CD8-positive, alpha-beta memory T cell (primary cell): Measurements from ENCODE around the gene MSMP. TPM values are rescaled to one million over a fixed set of nuclear protein-coding genes. Genes with fewer than 3 reads are reported as not detected.

Experiments used
- CTCF ChIA-PET: fragments of 350-600 bp; sonication (Branson Sonifier 250); formaldehyde crosslinking; loops from one replicate; lab custom pipeline; 2021; ENCODE audit warnings: antibody characterized with exemption; lab: Charles Lee
- POLR2A ChIA-PET: fragments of 350-600 bp; sonication (Branson Sonifier 250); formaldehyde crosslinking; loops from one replicate; lab custom pipeline; 2021; ENCODE audit warnings: antibody characterized with exemption; lab: Charles Lee
- DNase-seq, 5 donors: peaks; one replicate each; pipeline versions ENCODE4 v3.0.0 to v3.0.0-alpha.2; 2020 to 2022; ENCODE audit warnings: mixed read lengths in 1 of 5
- H3K27ac ChIP-seq: one replicate; pipeline ENCODE4 v1.7.0; 2013; ENCODE audit warnings: low read depth, mild to moderate bottlenecking, low read length, moderate library complexity
- H3K27me3 ChIP-seq: 2 replicates; pipeline ENCODE4 v1.7.0; 2013; ENCODE audit warnings: low read length, mild to moderate bottlenecking; ENCODE audit not compliant: insufficient read depth, poor library complexity, severe bottlenecking
- H3K36me3 ChIP-seq: 2 replicates; pipeline ENCODE4 v1.7.0; 2013; ENCODE audit warnings: mild to moderate bottlenecking, low read length, moderate library complexity; ENCODE audit not compliant: insufficient read depth
- H3K4me1 ChIP-seq: 2 replicates; pipeline ENCODE4 v1.7.0; 2013; ENCODE audit warnings: mild to moderate bottlenecking, low read length, moderate library complexity; ENCODE audit not compliant: insufficient read depth
- H3K4me3 ChIP-seq: 2 replicates; pipeline ENCODE4 v1.7.0; 2013; ENCODE audit warnings: mild to moderate bottlenecking, low read length
- H3K9me3 ChIP-seq: 2 replicates; pipeline ENCODE4 v1.7.0; 2013; ENCODE audit warnings: mild to moderate bottlenecking, low read length
- H3K27ac Mint-ChIP-seq, 8 donors: one replicate each; pipeline ENCODE4 v1.8.0; 2020 to 2021; ENCODE audit warnings: mixed read lengths in 8 of 8, mild to moderate bottlenecking in 6 of 8, inconsistent platforms in 3 of 8, moderate library complexity in 3 of 8
- H3K27me3 Mint-ChIP-seq, 2 donors: one replicate each; pipeline ENCODE4 v1.8.0; 2020 to 2021; ENCODE audit warnings: mixed read lengths in 2 of 2, mild to moderate bottlenecking in 1 of 2, moderate library complexity in 1 of 2
- H3K36me3 Mint-ChIP-seq, 3 donors: one replicate each; pipeline ENCODE4 v1.8.0; 2020 to 2021; ENCODE audit warnings: mixed read lengths in 3 of 3, inconsistent platforms in 1 of 3, mild to moderate bottlenecking in 1 of 3
- H3K4me1 Mint-ChIP-seq, 3 donors: one replicate each; pipeline ENCODE4 v1.8.0; 2020 to 2021; ENCODE audit warnings: mixed read lengths in 3 of 3, inconsistent platforms in 1 of 3, mild to moderate bottlenecking in 1 of 3
- H3K4me3 Mint-ChIP-seq, 7 donors: one replicate each; pipeline ENCODE4 v1.8.0; 2020 to 2021; ENCODE audit warnings: mixed read lengths in 7 of 7, mild to moderate bottlenecking in 6 of 7, moderate library complexity in 4 of 7, inconsistent platforms in 2 of 7
- H3K9me3 Mint-ChIP-seq, 5 donors: one replicate each; pipeline ENCODE4 v1.8.0; 2020 to 2022; ENCODE audit warnings: mixed read lengths in 5 of 5, mild to moderate bottlenecking in 3 of 5, moderate library complexity in 2 of 5, inconsistent platforms in 1 of 5
- polyA plus RNA-seq: library from polyadenylated mRNA; unstranded; fragments of 300-500 nt; fragmentation: Illumina TruSeq; gene quantifications from one replicate; pipeline ENCODE4 v1.2.3, GENCODE V29; 2021
- total RNA-seq, 2 experiments: library from RNA; stranded (reverse); gene quantifications; one replicate each; pipeline ENCODE4 v1.2.3, GENCODE V29; 2021

MSMP gene
- total and polyA plus RNA-seq, 3 experiments from 2014 or later, result 0.51 to 0.63 TPM; not detected in 1

GRCh38 chr9:35705372-35705771 is 48.7 kb downstream of the MSMP start:
- DNase-seq, result no peak
- H3K4me1 Mint-ChIP-seq, result peaks cover 0 to 4% (median 1%) of the 10 kb centered on the region in 3 donors
- Histone ChIP-seq H3K4me3 (no peak overlapping the region), H3K27me3 (no peaks in the 10 kb centered on the region), H3K27ac (no peak overlapping the region), H3K36me3 (peaks cover 93% of the 10 kb centered on the region), H3K4me1 (no peaks in the 10 kb centered on the region), H3K9me3 (no peaks in the 10 kb centered on the region)
- POLR2A ChIA-PET, result no interaction called here
- no peaks in the 10 kb centered on the region for H3K9me3 Mint-ChIP-seq
- no peak overlapping the region for H3K4me3 Mint-ChIP-seq
- CTCF ChIA-PET, result interaction anchor here (0.8 to 5.5 kb wide), 3 partner anchors 9 to 94 kb away, joined by 3 to 33 read pairs (median 12); no protein-coding TSS in a partner anchor
- H3K27me3 Mint-ChIP-seq, result peaks cover 0 to 2% of the 10 kb centered on the region in 2 donors
- peaks cover 16 to 73% (median 32%) of the 10 kb centered on the region in 3 donors for H3K36me3 Mint-ChIP-seq
- peak overlapping the region in 1 of 8 donors; percentile 79 for H3K27ac Mint-ChIP-seq

GRCh38 chr9:35703906-35704672 is 50.0 kb downstream of the MSMP start:
- Mint-ChIP-seq H3K27me3 (peaks cover 0 to 2% of the 10 kb centered on the region in 2 donors), H3K36me3 (peaks cover 16 to 67% (median 32%) of the 10 kb centered on the region in 3 donors)
- CTCF ChIA-PET, result interaction anchor here (0.8 to 5.5 kb wide), 3 partner anchors 8 to 95 kb away, joined by 3 to 33 read pairs (median 5); no protein-coding TSS in a partner anchor

More at GRCh38 chr9:35703906-35704672, 50.0 kb downstream of the MSMP start:
- Mint-ChIP-seq H3K4me3 (no peak overlapping the region), H3K27ac (peak overlapping the region in 2 of 8 donors; percentile 46 to 54), H3K4me1 (peaks cover 0 to 4% (median 1%) of the 10 kb centered on the region in 3 donors), H3K9me3 (no peaks in the 10 kb centered on the region)
- Histone ChIP-seq H3K9me3 (no peaks in the 10 kb centered on the region), H3K4me1 (no peaks in the 10 kb centered on the region), H3K27me3 (no peaks in the 10 kb centered on the region), H3K36me3 (peaks cover 99% of the 10 kb centered on the region), H3K4me3 (no peak overlapping the region), H3K27ac (no peak overlapping the region)
- POLR2A ChIA-PET, result no interaction called here
- no peak for DNase-seq

Other genes starting within 250 kb of the MSMP start
- 10 to 100 TPM; 44.2 to 46.8 TPM for gene TESK1, start 149.0 kb downstream of the MSMP start, total RNA-seq
- 15.9 TPM for gene TESK1, start 149.0 kb downstream of the MSMP start, polyA plus RNA-seq
- 1 to 10 TPM; 6.4 to 6.5 TPM for gene CD72, start 135.9 kb downstream of the MSMP start, total RNA-seq
- gene CD72, start 135.9 kb downstream of the MSMP start, polyA plus RNA-seq, result 5.1 TPM
- gene SIT1, start 103.3 kb downstream of the MSMP start, total RNA-seq, result 10 to 100 TPM; 43.1 TPM
- gene SIT1, start 103.3 kb downstream of the MSMP start, polyA plus RNA-seq, result 196 TPM
- gene RMRP, start 96.3 kb downstream of the MSMP start, total RNA-seq, result over 10,000 TPM in 1 of 2 experiments, 1,000 to 10,000 TPM in 1; 7,718 to 11,549 TPM
- gene RMRP, start 96.3 kb downstream of the MSMP start, polyA plus RNA-seq, result not detected
- gene CCDC107, start 96.0 kb downstream of the MSMP start, total RNA-seq, result 10 to 100 TPM; 18.5 to 20.0 TPM
- 105 TPM for gene CCDC107, start 96.0 kb downstream of the MSMP start, polyA plus RNA-seq
- 10 to 100 TPM in 1 of 2 experiments, 1 to 10 TPM in 1; 7.7 to 10.7 TPM for gene ARHGEF39, start 89.1 kb downstream of the MSMP start, total RNA-seq
- gene ARHGEF39, start 89.1 kb downstream of the MSMP start, polyA plus RNA-seq, result 1.2 TPM
- under 1 TPM in 1 of 2 experiments, not detected in 1; 0.75 TPM for gene CA9, start 80.3 kb downstream of the MSMP start, total RNA-seq
- not detected for gene CA9, start 80.3 kb downstream of the MSMP start, polyA plus RNA-seq
- 1 to 10 TPM; 6.6 to 7.3 TPM for gene TPM2, start 64.4 kb downstream of the MSMP start, total RNA-seq
- 0.22 TPM for gene TPM2, start 64.4 kb downstream of the MSMP start, polyA plus RNA-seq
- gene TLN1, start 22.1 kb downstream of the MSMP start, total RNA-seq, result 100 to 1,000 TPM; 248 to 249 TPM
- 161 TPM for gene TLN1, start 22.1 kb downstream of the MSMP start, polyA plus RNA-seq
- gene CREB3, start 21.6 kb downstream of the MSMP start, total RNA-seq, result 10 to 100 TPM; 38.0 to 38.6 TPM
- 53.6 TPM for gene CREB3, start 21.6 kb downstream of the MSMP start, polyA plus RNA-seq
- gene GBA2, start 5.0 kb downstream of the MSMP start, total RNA-seq, result 10 to 100 TPM; 41.8 to 42.0 TPM
- 30.7 TPM for gene GBA2, start 5.0 kb downstream of the MSMP start, polyA plus RNA-seq
- gene RGP1, start 5.0 kb downstream of the MSMP start, total RNA-seq, result 10 to 100 TPM; 19.9 to 21.9 TPM
- gene RGP1, start 5.0 kb downstream of the MSMP start, polyA plus RNA-seq, result 10.6 TPM
- 1 to 10 TPM; 5.2 to 8.6 TPM for gene NPR2, start 37.3 kb upstream of the MSMP start, total RNA-seq
- 0.26 TPM for gene NPR2, start 37.3 kb upstream of the MSMP start, polyA plus RNA-seq
- gene SPAG8, start 58.0 kb upstream of the MSMP start, total RNA-seq, result 1 to 10 TPM in 1 of 2 experiments, under 1 TPM in 1; 0.98 to 1.8 TPM
- 0.79 TPM for gene SPAG8, start 58.0 kb upstream of the MSMP start, polyA plus RNA-seq
- 10 to 100 TPM; 65.1 to 71.7 TPM for gene HINT2, start 60.8 kb upstream of the MSMP start, total RNA-seq
- 69.4 TPM for gene HINT2, start 60.8 kb upstream of the MSMP start, polyA plus RNA-seq
- not detected for gene FAM221B, start 74.5 kb upstream of the MSMP start, total RNA-seq
- not detected for gene FAM221B, start 74.5 kb upstream of the MSMP start, polyA plus RNA-seq
- 1 to 10 TPM; 2.1 to 3.0 TPM for gene TMEM8B, start 75.0 kb upstream of the MSMP start, total RNA-seq
- 3.0 TPM for gene TMEM8B, start 75.0 kb upstream of the MSMP start, polyA plus RNA-seq
- gene OR13J1, start 116.1 kb upstream of the MSMP start, total RNA-seq, result not detected
- gene OR13J1, start 116.1 kb upstream of the MSMP start, polyA plus RNA-seq, result not detected
- not detected for gene HRCT1, start 151.9 kb upstream of the MSMP start, total RNA-seq
- gene HRCT1, start 151.9 kb upstream of the MSMP start, polyA plus RNA-seq, result not detected
- gene SPAAR, start 155.2 kb upstream of the MSMP start, total RNA-seq, result not detected
- gene SPAAR, start 155.2 kb upstream of the MSMP start, polyA plus RNA-seq, result not detected
- not detected for gene OR2S2, start 203.9 kb upstream of the MSMP start, total RNA-seq
- gene OR2S2, start 203.9 kb upstream of the MSMP start, polyA plus RNA-seq, result not detected